ENCODE results near the gene C2orf92.

Gene C2orf92

GRCh38 chr2:97646977-97647376 is 22.5 kb upstream of the C2orf92 start:
- H3K9ac ChIP-seq (ENCODE audit: low read length) = peak overlapping the region; percentile 95; the same call in 1 of the 2 replicates

GRCh38 chr2:97651114-97651513 is 18.4 kb upstream of the C2orf92 start:
- H2AFZ ChIP-seq (ENCODE audit: low read length) = no peak overlapping the region
- peaks cover 9% of the 10 kb centered on the region for H3K4me1 ChIP-seq (ENCODE audit: insufficient read depth, low read length, severe bottlenecking)
- no peak overlapping the region for H3K9ac ChIP-seq (ENCODE audit: low read length)
- no peaks in the 10 kb centered on the region for H3K9me2 ChIP-seq (ENCODE audit: low read depth, low read length)
- H3K9me3 ChIP-seq (ENCODE audit: low read length) = no peaks in the 10 kb centered on the region
- H3K79me2 ChIP-seq (ENCODE audit: insufficient read depth, low read length) = no peaks in the 10 kb centered on the region
- no peaks in the 10 kb centered on the region for H3F3A ChIP-seq (ENCODE audit: insufficient read depth, low read length)
- H3K4me3 ChIP-seq (ENCODE audit: low read depth, low read length, poor library complexity, severe bottlenecking) = no peak overlapping the region
- H3K27me3 ChIP-seq (ENCODE audit: insufficient read depth, low read length) = no peaks in the 10 kb centered on the region
- no peak overlapping the region for H3K27ac ChIP-seq (ENCODE audit: low read depth, low read length, poor library complexity, severe bottlenecking)
- H4K20me1 ChIP-seq (ENCODE audit: insufficient read depth, low read length) = no peaks in the 10 kb centered on the region
- TF ChIP-seq EZH2 (IDR thresholded peaks at IDR 0.05; ENCODE audit: borderline replicate concordance, low read length) = no peak
- TF ChIP-seq CTCF (IDR thresholded peaks at IDR 0.05; ENCODE audit: low read length) = no peak
- H3K36me3 ChIP-seq (ENCODE audit: insufficient read depth, low read length) = peaks cover 75% of the 10 kb centered on the region
- no peak overlapping the region for H3K4me2 ChIP-seq (ENCODE audit: low read length)

More at GRCh38 chr2:97646977-97647376, 22.5 kb upstream of the C2orf92 start:
- Histone ChIP-seq H3K27ac (ENCODE audit: low read depth, low read length, poor library complexity, severe bottlenecking) (no peak overlapping the region), H3K36me3 (ENCODE audit: insufficient read depth, low read length) (peaks cover 47% of the 10 kb centered on the region), H3K4me1 (ENCODE audit: insufficient read depth, low read length, severe bottlenecking) (peaks cover 16% of the 10 kb centered on the region), H3K9me2 (ENCODE audit: low read depth, low read length) (no peaks in the 10 kb centered on the region), H4K20me1 (ENCODE audit: insufficient read depth, low read length) (no peaks in the 10 kb centered on the region), H3K9me3 (ENCODE audit: low read length) (no peaks in the 10 kb centered on the region), H2AFZ (ENCODE audit: low read length) (no peak overlapping the region), H3K4me2 (ENCODE audit: low read length) (peak overlapping the region; percentile 75), H3K4me3 (ENCODE audit: low read depth, low read length, poor library complexity, severe bottlenecking) (peak overlapping the region; percentile 96), H3K79me2 (ENCODE audit: insufficient read depth, low read length) (no peaks in the 10 kb centered on the region), H3F3A (ENCODE audit: insufficient read depth, low read length) (no peaks in the 10 kb centered on the region), H3K27me3 (ENCODE audit: insufficient read depth, low read length) (no peaks in the 10 kb centered on the region)
- TF ChIP-seq CTCF (IDR thresholded peaks at IDR 0.05; ENCODE audit: low read length) (no peak), EZH2 (IDR thresholded peaks at IDR 0.05; ENCODE audit: borderline replicate concordance, low read length) (no peak)

GRCh38 chr2:97653473-97653872 is 16.0 kb upstream of the C2orf92 start:
- Histone ChIP-seq H3K9me3 (ENCODE audit: low read length) (no peaks in the 10 kb centered on the region), H3K27me3 (ENCODE audit: insufficient read depth, low read length) (no peaks in the 10 kb centered on the region), H4K20me1 (ENCODE audit: insufficient read depth, low read length) (no peaks in the 10 kb centered on the region), H3K4me1 (ENCODE audit: insufficient read depth, low read length, severe bottlenecking) (no peaks in the 10 kb centered on the region), H3K4me2 (ENCODE audit: low read length) (no peak overlapping the region), H3K36me3 (ENCODE audit: insufficient read depth, low read length) (peaks cover 79% of the 10 kb centered on the region), H2AFZ (ENCODE audit: low read length) (no peak overlapping the region), H3K9ac (ENCODE audit: low read length) (no peak overlapping the region), H3K79me2 (ENCODE audit: insufficient read depth, low read length) (no peaks in the 10 kb centered on the region), H3K27ac (ENCODE audit: low read depth, low read length, poor library complexity, severe bottlenecking) (no peak overlapping the region), H3F3A (ENCODE audit: insufficient read depth, low read length) (no peaks in the 10 kb centered on the region), H3K4me3 (ENCODE audit: low read depth, low read length, poor library complexity, severe bottlenecking) (no peak overlapping the region), H3K9me2 (ENCODE audit: low read depth, low read length) (no peaks in the 10 kb centered on the region)
- no peak for TF ChIP-seq CTCF (IDR thresholded peaks at IDR 0.05; ENCODE audit: low read length)
- TF ChIP-seq EZH2 (IDR thresholded peaks at IDR 0.05; ENCODE audit: borderline replicate concordance, low read length) = no peak
